Measurements from ENCODE around the gene N4BP2L2.
A peak's percentile ranks its signal among the peaks of the same experiment; 100 is the strongest.

GRCh38 chr13:32443111-32443510 is 95.5 kb downstream of the N4BP2L2 start:
- no peak for TF ChIP-seq NCOA2 (IDR thresholded peaks at IDR 0.05; ENCODE audit: partially characterized antibody in 2 of 2)
- no peak for TF ChIP-seq BCL6 (CRISPR knock-in tag; IDR thresholded peaks at IDR 0.05)
- no peak for TF ChIP-seq TARDBP (IDR thresholded peaks at IDR 0.05)
- TF ChIP-seq RAD21 (CRISPR knock-in tag; conservative IDR thresholded peaks at IDR 0.05 in 1 of 2, IDR thresholded peaks at IDR 0.05 in 1 of 2), result 0 out of 4 replicates have a peak, but pooled peaks of 1 of the 2 experiments have one; percentile 7
- TF ChIP-seq ZNF407 (IDR thresholded peaks at IDR 0.05; ENCODE audit: low read depth), result no peak
- TF ChIP-seq CTCF (IDR thresholded peaks at IDR 0.05 in 2 of 3, conservative IDR thresholded peaks at IDR 0.05 in 1 of 3; ENCODE audit: insufficient read depth in 2 of 3, low read depth in 1 of 3, low read length in 3 of 3), result peak; percentile 8 to 28 (median 15); a peak in 1 of 6 replicates
